Neuron (in vitro differentiated cells): ENCODE measurements around the gene PRDX2.

ENCODE experiments used
- H2AFZ ChIP-seq: one replicate; pipeline ENCODE4 v1.6.1; 2013; ENCODE audit warnings: low read depth, mild to moderate bottlenecking, inconsistent platforms, low read length, moderate library complexity
- H3K27me3 ChIP-seq: one replicate; pipeline ENCODE4 v1.6.1; 2013; ENCODE audit warnings: low read length; ENCODE audit not compliant: insufficient read depth
- H3K36me3 ChIP-seq: one replicate; pipeline ENCODE4 v1.6.1; 2013; ENCODE audit warnings: low read length; ENCODE audit not compliant: insufficient read depth
- H3K4me1 ChIP-seq: one replicate; pipeline ENCODE4 v1.6.1; 2013; ENCODE audit warnings: low read length; ENCODE audit not compliant: insufficient read depth
- H3K4me3 ChIP-seq: 2 replicates; pipeline ENCODE4 v1.5.1; 2013; ENCODE audit warnings: mild to moderate bottlenecking, low read length, moderate library complexity
- H3K9me3 ChIP-seq: one replicate; pipeline ENCODE4 v1.6.1; 2013; ENCODE audit warnings: low read length

Gene PRDX2

DNA sequence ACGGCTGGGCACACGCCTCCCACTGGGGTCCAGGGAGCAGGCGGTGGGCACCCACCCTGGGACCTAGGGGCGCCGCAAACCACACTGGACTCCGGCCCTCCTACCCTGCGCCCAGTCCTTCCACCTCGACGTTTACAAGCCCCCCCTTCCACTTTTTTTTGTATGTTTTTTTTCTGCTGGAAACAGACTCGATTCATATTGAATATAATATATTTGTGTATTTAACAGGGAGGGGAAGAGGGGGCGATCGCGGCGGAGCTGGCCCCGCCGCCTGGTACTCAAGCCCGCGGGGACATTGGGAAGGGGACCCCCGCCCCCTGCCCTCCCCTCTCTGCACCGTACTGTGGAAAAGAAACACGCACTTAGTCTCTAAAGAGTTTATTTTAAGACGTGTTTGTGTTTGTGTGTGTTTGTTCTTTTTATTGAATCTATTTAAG, 8.7 kb downstream of the PRDX2 start:
- H3K4me1 ChIP-seq = peaks cover 42% of the 10 kb centered on the region
- H3K4me3 ChIP-seq = peak overlapping the region; percentile 47
- H3K36me3 ChIP-seq = no peaks in the 10 kb centered on the region
- no peak overlapping the region for H2AFZ ChIP-seq
- H3K27me3 ChIP-seq = no peaks in the 10 kb centered on the region
- H3K9me3 ChIP-seq = no peaks in the 10 kb centered on the region

GRCh38 chr19:12792051-12792852, 9.3 kb downstream of the PRDX2 start:
- H3K4me1 ChIP-seq = peaks cover 42% of the 10 kb centered on the region
- H3K4me3 ChIP-seq = peak overlapping the region; percentile 47
- H3K36me3 ChIP-seq = no peaks in the 10 kb centered on the region
- H3K9me3 ChIP-seq = no peaks in the 10 kb centered on the region
- H2AFZ ChIP-seq = peak overlapping the region; percentile 5
- no peaks in the 10 kb centered on the region for H3K27me3 ChIP-seq

DNA sequence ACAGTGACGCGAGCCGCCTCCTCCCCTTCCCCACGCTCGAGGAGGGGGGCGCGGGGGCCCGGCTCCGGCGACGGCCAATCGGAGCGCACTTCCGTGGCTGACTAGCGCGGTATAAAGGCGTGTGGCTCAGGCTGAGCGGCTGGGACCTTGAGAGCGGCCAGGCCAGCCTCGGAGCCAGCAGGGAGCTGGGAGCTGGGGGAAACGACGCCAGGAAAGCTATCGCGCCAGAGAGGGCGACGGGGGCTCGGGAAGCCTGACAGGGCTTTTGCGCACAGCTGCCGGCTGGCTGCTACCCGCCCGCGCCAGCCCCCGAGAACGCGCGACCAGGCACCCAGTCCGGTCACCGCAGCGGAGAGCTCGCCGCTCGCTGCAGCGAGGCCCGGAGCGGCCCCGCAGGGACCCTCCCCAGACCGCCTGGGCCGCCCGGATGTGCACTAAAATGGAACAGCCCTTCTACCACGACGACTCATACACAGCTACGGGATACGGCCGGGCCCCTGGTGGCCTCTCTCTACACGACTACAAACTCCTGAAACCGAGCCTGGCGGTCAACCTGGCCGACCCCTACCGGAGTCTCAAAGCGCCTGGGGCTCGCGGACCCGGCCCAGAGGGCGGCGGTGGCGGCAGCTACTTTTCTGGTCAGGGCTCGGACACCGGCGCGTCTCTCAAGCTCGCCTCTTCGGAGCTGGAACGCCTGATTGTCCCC, 10.1 kb downstream of the PRDX2 start, which contains the start of gene JUNB:
TSS of gene JUNB (plus strand) at position 142 of the 706 bp plus-strand sequence. CDS start at position 428, 286 bp downstream.
- no peaks in the 10 kb centered on the region for H3K27me3 ChIP-seq
- H3K9me3 ChIP-seq = no peaks in the 10 kb centered on the region
- peaks cover 42% of the 10 kb centered on the region for H3K4me1 ChIP-seq
- H3K36me3 ChIP-seq = no peaks in the 10 kb centered on the region
- H2AFZ ChIP-seq = peak within 1 kb of the TSS; percentile 44
- H3K4me3 ChIP-seq = peak within 1 kb of the TSS; percentile 47

DNA sequence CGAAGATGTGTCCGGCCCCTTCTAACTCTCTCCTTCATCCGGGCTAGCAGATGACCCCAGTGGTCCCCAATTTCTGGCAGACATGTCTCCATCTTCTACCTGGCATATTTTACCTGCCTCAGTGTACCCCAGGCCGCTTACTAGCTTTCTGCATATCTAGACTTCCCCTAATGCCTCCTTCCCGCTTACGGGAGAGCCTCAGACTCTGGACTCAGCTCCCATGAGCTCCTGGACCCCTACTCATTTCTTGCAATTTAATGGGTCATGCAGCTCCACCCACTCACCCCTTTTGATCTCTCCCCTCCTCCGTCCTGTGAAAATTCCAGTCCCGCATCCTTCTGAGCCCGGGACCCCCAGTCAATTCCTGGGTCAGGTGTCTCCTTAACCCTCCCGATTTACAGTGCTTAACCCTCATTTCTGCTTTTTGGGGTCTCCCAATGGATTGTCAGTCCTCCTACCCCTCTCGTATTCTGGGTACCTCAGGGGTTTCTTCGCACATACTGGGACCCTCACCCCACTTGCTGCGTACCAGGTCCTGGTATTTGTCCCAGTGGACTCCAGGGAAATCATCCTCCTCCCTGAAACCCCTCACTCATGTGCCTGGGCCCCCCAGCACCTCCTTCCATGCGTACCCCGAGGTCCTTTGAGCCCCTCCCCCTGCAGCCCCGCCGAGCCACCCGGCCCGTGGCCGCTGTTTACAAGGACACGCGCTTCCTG, 10.8 kb downstream of the PRDX2 start:
- Histone ChIP-seq H3K9me3 (no peaks in the 10 kb centered on the region), H3K36me3 (no peaks in the 10 kb centered on the region), H3K4me3 (peak overlapping the region; percentile 44), H2AFZ (no peak overlapping the region), H3K27me3 (no peaks in the 10 kb centered on the region), H3K4me1 (peaks cover 43% of the 10 kb centered on the region)

DNA sequence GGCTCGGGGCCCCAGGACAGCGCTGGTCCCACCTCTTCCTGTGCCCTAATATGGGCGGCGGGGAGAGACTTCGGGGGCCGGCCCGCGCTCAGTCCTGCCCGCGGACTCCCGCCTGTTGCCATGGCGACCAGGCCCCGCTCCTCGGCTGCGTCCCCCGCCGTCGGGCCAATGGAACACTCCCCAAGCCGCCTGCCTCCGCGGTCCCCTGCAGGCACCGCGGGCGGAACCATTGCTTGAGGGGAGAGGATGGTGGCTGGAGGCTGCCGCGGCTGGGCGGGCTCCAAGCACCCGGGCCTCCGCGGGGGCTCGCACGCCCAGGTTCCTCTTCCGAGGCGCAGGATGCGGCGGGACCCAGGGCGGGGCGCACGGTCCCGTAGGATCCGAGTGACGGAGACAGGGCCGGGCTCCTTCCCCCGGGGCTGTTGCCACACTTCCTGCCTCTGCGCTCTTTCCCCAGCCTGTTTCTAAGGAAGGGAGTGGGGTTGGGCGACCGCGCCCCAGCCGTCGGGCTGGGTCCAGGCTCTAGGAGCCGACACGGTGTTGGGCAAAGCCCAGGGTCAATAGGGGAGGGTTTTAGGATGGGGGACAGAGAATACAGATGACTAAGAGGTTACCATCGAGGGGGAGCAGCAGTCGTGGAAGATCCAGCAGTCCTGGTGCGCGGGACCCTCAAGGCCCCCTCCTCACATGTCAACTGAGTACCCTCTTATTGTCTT, 11.5 kb downstream of the PRDX2 start:
- H3K36me3 ChIP-seq = no peaks in the 10 kb centered on the region
- H3K4me3 ChIP-seq = peak overlapping the region; percentile 44
- H3K4me1 ChIP-seq = peaks cover 50% of the 10 kb centered on the region
- peak overlapping the region; percentile 44 for H2AFZ ChIP-seq
- no peaks in the 10 kb centered on the region for H3K27me3 ChIP-seq
- no peaks in the 10 kb centered on the region for H3K9me3 ChIP-seq

- peak overlapping the region; percentile 29 for H3K4me3 ChIP-seq
- H3K36me3 ChIP-seq = no peaks in the 10 kb centered on the region
- peaks cover 54% of the 10 kb centered on the region for H3K4me1 ChIP-seq
- no peaks in the 10 kb centered on the region for H3K9me3 ChIP-seq
- no peak overlapping the region for H2AFZ ChIP-seq
- no peaks in the 10 kb centered on the region for H3K27me3 ChIP-seq
Measured at GRCh38 chr19:12789098-12789903, 12.3 kb downstream of the PRDX2 start.

DNA sequence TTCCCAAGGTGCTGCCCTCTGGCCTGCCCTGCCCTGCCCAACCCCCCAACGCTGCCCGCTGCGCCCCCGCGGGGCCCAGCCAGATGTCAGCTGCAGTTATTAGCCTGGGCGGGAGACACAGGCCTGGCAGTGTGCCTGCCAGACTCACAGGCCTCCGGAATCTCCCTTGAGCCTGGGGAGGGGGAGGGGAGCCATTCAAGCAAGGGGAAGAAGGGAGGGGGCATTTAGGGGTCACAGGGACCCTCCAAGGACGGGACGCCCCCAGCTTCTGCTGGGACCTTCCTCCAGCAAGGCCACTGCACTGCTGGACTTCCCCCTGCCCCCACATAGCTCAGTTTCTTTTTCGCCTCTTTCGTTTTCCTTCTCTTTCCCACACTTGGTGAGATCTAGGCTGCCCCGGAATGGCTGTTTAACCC, 12.9 kb downstream of the PRDX2 start:
- no peaks in the 10 kb centered on the region for H3K27me3 ChIP-seq
- no peak overlapping the region for H2AFZ ChIP-seq
- peaks cover 56% of the 10 kb centered on the region for H3K4me1 ChIP-seq
- H3K36me3 ChIP-seq = no peaks in the 10 kb centered on the region
- H3K9me3 ChIP-seq = no peaks in the 10 kb centered on the region
- H3K4me3 ChIP-seq = peak overlapping the region; percentile 29

DNA sequence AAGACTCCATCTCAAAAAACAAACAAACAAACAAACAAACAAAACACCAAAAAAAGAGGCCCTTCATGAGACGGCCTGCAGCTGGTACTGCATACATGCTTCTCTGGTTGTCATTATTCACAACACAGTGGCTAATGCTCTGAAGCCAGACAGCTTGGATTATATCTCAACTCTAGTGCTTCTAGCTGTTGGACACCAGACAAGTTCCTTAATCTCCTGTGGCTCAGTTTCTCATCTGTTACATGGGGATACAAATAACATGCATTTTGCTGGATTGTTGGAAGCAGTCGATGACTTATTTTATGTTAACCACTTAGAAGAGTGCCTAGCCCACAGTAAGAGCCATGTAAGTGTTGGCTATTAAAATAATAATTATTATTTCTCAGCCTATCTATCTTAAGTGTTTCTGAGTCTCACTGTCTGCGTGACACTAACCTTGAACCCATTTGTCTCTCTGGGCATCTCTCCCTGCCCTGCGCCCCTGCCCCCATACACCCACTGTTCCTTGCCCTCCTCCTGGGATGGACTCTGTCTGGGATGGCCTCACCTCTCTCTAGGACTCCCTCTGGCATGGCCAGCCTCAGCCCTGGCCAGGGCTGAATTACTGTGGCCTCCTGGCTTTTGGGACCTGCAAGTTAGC, 13.4 kb downstream of the PRDX2 start:
- Histone ChIP-seq H3K9me3 (no peaks in the 10 kb centered on the region), H3K36me3 (no peaks in the 10 kb centered on the region), H3K4me3 (no peak overlapping the region), H3K4me1 (peaks cover 59% of the 10 kb centered on the region), H3K27me3 (no peaks in the 10 kb centered on the region), H2AFZ (no peak overlapping the region)

DNA sequence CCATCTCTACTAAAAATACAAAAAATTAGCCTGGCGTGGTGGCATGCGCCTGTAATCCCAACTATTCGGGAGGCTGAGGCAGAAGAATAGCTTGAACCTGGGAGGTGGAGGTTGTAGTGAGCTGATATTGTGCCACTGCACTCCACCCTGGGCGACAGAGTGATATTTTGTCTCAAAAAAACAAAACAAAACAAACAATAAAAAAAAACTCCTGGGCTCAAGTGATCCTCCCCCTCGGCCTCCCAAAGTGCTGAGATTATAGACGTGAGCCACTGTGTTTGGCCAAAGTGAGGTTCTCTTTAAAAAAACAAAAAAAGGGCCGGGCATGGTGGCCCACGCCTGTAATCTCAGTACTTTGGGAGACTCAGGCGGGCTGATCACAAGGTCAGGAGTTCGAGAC, 14.1 kb downstream of the PRDX2 start:
- H3K4me1 ChIP-seq = peaks cover 63% of the 10 kb centered on the region
- H3K36me3 ChIP-seq = no peaks in the 10 kb centered on the region
- H3K9me3 ChIP-seq = no peaks in the 10 kb centered on the region
- H3K27me3 ChIP-seq = no peaks in the 10 kb centered on the region
- no peak overlapping the region for H3K4me3 ChIP-seq
- H2AFZ ChIP-seq = no peak overlapping the region

GRCh38 chr19:12786952-12787351, 14.6 kb downstream of the PRDX2 start:
- H3K4me1 ChIP-seq = peaks cover 68% of the 10 kb centered on the region
- no peak overlapping the region for H3K4me3 ChIP-seq

DNA sequence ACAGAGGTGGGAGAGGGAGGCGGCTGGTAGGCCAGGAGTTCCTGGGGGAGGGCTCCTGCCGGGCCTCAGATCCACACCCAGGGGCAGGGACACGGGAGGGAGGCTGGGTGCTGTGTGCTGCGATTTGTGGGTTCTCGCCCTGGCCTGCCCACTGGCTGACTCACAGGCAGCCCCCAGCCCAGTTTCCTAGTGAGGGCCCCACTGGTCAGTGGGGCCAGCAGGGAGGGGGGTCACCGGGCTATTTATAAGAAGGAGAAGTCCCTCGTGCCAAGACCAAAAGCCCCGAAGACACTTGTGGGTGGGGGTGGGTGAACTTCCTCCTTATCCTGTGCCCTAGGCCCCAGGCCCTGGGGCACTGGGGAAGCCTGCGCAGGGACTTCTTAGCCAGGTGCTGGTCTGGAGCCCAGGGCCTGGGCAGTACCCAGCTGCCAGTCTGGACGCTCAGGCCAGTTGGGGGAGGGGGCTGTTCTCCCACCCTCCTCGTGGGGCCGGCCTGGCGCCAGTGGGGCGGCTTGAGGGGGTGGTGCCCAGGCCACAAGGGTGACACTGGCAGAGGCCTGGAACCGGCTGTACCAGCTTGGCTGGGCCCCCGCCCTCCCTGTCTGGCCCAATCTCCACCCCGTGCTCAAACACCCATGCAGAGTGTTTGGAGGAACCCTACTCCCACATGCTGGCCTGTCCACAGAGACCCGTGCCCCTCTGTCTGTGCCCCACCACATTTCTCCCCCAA, 15.3 kb downstream of the PRDX2 start:
- H3K4me1 ChIP-seq = peaks cover 68% of the 10 kb centered on the region
- no peaks in the 10 kb centered on the region for H3K36me3 ChIP-seq
- H3K9me3 ChIP-seq = no peaks in the 10 kb centered on the region
- H3K4me3 ChIP-seq = no peak overlapping the region
- no peak overlapping the region for H2AFZ ChIP-seq
- no peaks in the 10 kb centered on the region for H3K27me3 ChIP-seq

More at GRCh38 chr19:12786952-12787351, 14.6 kb downstream of the PRDX2 start:
- no peaks in the 10 kb centered on the region for H3K36me3 ChIP-seq
- H3K9me3 ChIP-seq = no peaks in the 10 kb centered on the region
- H3K27me3 ChIP-seq = no peaks in the 10 kb centered on the region
- no peak overlapping the region for H2AFZ ChIP-seq
